ENCODE measurements around the gene SMC1B. TPM values are rescaled to one million over a fixed set of nuclear protein-coding genes. Genes with fewer than 3 reads are reported as not detected.

The SMC1B gene
- total and polyA plus RNA-seq, 2 experiments from 2014 or later = 0.10 TPM; not detected in 1

GRCh38 chr22:45418056-45418769 is 4.8 kb upstream of the SMC1B start:
- H3K79me2 ChIP-seq (replicated peaks; ENCODE audit: insufficient read depth) = no peaks in the 10 kb centered on the region
- H3K4me3 ChIP-seq = no peak overlapping the region
- Mint-ChIP-seq H3K4me3 (no peak overlapping the region), H3K27me3 (ENCODE audit: insufficient read depth, low read depth, poor library complexity) (peaks cover 21% of the 10 kb centered on the region), H3K4me1 (peaks cover 4% of the 10 kb centered on the region; the same call in 2 of the 3 replicates), H3K27ac (no peak overlapping the region), H3K9me3 (peaks cover 7% of the 10 kb centered on the region; the same call in 2 of the 3 replicates), H3K36me3 (ENCODE audit: low read depth) (peaks cover 14% of the 10 kb centered on the region)
- no peaks in the 10 kb centered on the region for H3K9me2 ChIP-seq (ENCODE audit: insufficient read depth)
- H2AFZ ChIP-seq = no peak overlapping the region
- DNase-seq (ENCODE audit: low spot score) (no peak), ATAC-seq (no peak)
- no peaks in the 10 kb centered on the region for H3K36me3 ChIP-seq (ENCODE audit: insufficient read depth)
- H3K4me1 ChIP-seq (ENCODE audit: insufficient read depth) = no peaks in the 10 kb centered on the region
- TF ChIP-seq JUNB (IDR thresholded peaks at IDR 0.05; ENCODE audit: unreplicated experiment) (no peak), EZH2 (IDR thresholded peaks at IDR 0.05; ENCODE audit: low read depth, unreplicated experiment) (no peak), NANOG (IDR thresholded peaks at IDR 0.05; ENCODE audit: borderline replicate concordance) (no peak), ZNF331 (CRISPR knock-in tag; IDR thresholded peaks at IDR 0.05; ENCODE audit: low read depth) (no peak), EZH2phosphoT487 (IDR thresholded peaks at IDR 0.05; ENCODE audit: unreplicated experiment) (no peak), POLR2AphosphoS5 (IDR thresholded peaks at IDR 0.05; ENCODE audit: low read depth) (no peak), ETS1 (IDR thresholded peaks at IDR 0.05) (no peak), CTCF (conservative IDR thresholded peaks at IDR 0.05; ENCODE audit: low read depth in 2 of 2) (no peak), ZNF114 (CRISPR knock-in tag; IDR thresholded peaks at IDR 0.05) (no peak), STAT1 (IDR thresholded peaks at IDR 0.05; ENCODE audit: unreplicated experiment) (no peak), CREB1 (CRISPR knock-in tag; IDR thresholded peaks at IDR 0.05; ENCODE audit: low read depth) (no peak)
- TF ChIP-seq, protein P1, sequence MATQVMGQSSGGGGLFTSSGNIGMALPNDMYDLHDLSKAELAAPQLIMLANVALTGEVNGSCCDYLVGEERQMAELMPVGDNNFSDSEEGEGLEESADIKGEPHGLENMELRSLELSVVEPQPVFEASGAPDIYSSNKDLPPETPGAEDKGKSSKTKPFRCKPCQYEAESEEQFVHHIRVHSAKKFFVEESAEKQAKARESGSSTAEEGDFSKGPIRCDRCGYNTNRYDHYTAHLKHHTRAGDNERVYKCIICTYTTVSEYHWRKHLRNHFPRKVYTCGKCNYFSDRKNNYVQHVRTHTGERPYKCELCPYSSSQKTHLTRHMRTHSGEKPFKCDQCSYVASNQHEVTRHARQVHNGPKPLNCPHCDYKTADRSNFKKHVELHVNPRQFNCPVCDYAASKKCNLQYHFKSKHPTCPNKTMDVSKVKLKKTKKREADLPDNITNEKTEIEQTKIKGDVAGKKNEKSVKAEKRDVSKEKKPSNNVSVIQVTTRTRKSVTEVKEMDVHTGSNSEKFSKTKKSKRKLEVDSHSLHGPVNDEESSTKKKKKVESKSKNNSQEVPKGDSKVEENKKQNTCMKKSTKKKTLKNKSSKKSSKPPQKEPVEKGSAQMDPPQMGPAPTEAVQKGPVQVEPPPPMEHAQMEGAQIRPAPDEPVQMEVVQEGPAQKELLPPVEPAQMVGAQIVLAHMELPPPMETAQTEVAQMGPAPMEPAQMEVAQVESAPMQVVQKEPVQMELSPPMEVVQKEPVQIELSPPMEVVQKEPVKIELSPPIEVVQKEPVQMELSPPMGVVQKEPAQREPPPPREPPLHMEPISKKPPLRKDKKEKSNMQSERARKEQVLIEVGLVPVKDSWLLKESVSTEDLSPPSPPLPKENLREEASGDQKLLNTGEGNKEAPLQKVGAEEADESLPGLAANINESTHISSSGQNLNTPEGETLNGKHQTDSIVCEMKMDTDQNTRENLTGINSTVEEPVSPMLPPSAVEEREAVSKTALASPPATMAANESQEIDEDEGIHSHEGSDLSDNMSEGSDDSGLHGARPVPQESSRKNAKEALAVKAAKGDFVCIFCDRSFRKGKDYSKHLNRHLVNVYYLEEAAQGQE (IDR thresholded peaks at IDR 0.05; ENCODE audit: unreplicated experiment) = no peak
- TF ChIP-seq, protein P2, sequence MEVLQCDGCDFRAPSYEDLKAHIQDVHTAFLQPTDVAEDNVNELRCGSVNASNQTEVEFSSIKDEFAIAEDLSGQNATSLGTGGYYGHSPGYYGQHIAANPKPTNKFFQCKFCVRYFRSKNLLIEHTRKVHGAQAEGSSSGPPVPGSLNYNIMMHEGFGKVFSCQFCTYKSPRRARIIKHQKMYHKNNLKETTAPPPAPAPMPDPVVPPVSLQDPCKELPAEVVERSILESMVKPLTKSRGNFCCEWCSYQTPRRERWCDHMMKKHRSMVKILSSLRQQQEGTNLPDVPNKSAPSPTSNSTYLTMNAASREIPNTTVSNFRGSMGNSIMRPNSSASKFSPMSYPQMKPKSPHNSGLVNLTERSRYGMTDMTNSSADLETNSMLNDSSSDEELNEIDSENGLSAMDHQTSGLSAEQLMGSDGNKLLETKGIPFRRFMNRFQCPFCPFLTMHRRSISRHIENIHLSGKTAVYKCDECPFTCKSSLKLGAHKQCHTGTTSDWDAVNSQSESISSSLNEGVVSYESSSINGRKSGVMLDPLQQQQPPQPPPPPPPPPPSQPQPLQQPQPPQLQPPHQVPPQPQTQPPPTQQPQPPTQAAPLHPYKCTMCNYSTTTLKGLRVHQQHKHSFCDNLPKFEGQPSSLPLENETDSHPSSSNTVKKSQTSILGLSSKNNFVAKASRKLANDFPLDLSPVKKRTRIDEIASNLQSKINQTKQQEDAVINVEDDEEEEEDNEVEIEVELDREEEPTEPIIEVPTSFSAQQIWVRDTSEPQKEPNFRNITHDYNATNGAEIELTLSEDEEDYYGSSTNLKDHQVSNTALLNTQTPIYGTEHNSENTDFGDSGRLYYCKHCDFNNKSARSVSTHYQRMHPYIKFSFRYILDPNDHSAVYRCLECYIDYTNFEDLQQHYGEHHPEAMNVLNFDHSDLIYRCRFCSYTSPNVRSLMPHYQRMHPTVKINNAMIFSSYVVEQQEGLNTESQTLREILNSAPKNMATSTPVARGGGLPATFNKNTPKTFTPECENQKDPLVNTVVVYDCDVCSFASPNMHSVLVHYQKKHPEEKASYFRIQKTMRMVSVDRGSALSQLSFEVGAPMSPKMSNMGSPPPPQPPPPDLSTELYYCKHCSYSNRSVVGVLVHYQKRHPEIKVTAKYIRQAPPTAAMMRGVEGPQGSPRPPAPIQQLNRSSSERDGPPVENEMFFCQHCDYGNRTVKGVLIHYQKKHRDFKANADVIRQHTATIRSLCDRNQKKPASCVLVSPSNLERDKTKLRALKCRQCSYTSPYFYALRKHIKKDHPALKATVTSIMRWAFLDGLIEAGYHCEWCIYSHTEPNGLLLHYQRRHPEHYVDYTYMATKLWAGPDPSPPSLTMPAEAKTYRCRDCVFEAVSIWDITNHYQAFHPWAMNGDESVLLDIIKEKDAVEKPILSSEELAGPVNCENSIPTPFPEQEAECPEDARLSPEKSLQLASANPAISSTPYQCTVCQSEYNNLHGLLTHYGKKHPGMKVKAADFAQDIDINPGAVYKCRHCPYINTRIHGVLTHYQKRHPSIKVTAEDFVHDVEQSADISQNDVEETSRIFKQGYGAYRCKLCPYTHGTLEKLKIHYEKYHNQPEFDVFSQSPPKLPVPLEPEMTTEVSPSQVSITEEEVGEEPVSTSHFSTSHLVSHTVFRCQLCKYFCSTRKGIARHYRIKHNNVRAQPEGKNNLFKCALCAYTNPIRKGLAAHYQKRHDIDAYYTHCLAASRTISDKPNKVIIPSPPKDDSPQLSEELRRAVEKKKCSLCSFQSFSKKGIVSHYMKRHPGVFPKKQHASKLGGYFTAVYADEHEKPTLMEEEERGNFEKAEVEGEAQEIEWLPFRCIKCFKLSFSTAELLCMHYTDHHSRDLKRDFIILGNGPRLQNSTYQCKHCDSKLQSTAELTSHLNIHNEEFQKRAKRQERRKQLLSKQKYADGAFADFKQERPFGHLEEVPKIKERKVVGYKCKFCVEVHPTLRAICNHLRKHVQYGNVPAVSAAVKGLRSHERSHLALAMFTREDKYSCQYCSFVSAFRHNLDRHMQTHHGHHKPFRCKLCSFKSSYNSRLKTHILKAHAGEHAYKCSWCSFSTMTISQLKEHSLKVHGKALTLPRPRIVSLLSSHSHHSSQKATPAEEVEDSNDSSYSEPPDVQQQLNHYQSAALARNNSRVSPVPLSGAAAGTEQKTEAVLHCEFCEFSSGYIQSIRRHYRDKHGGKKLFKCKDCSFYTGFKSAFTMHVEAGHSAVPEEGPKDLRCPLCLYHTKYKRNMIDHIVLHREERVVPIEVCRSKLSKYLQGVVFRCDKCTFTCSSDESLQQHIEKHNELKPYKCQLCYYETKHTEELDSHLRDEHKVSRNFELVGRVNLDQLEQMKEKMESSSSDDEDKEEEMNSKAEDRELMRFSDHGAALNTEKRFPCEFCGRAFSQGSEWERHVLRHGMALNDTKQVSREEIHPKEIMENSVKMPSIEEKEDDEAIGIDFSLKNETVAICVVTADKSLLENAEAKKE (CRISPR knock-in tag; IDR thresholded peaks at IDR 0.05) = no peak
- H3K27me3 ChIP-seq (ENCODE audit: insufficient read depth) = peaks cover 17% of the 10 kb centered on the region
- H3K27ac ChIP-seq (ENCODE audit: low read depth) = no peak overlapping the region
- no peaks in the 10 kb centered on the region for H3F3A ChIP-seq (replicated peaks; ENCODE audit: low read depth)
- H3K4me2 ChIP-seq = no peak overlapping the region
- no peaks in the 10 kb centered on the region for H4K20me1 ChIP-seq (replicated peaks; ENCODE audit: insufficient read depth)
